Common myeloid progenitor, CD34-positive (primary cell): ENCODE measurements around the gene HDAC5.
"Not testable (repeated sequence)": the region's sequence is repeated elsewhere in the genome, so short reads cannot be mapped to it uniquely, and the experiment has no call there.

ENCODE experiments used
- CTCF ChIA-PET: fragments of 350-600 bp; sonication (Branson Sonifier 250); formaldehyde crosslinking; loops from one replicate; lab custom pipeline; 2021; ENCODE audit warnings: antibody characterized with exemption; lab: Charles Lee
- POLR2A ChIA-PET: fragments of 350-600 bp; sonication (Branson Sonifier 250); formaldehyde crosslinking; loops from one replicate; lab custom pipeline; 2021; ENCODE audit warnings: antibody characterized with exemption; lab: Charles Lee
- DNase-seq, 3 donors: peaks; one replicate each; pipeline versions ENCODE4 v3.0.0 to v3.0.0-alpha.2; 2013
- H3K27ac ChIP-seq, 2 experiments: 1 replicate in 1 of 2; 2 replicates in 1 of 2; pipeline ENCODE4 v1.7.0; 2013; ENCODE audit warnings: inconsistent platforms in 2 of 2, low read length in 2 of 2, mild to moderate bottlenecking in 2 of 2, low read depth in 1 of 2, moderate library complexity in 1 of 2; ENCODE audit not compliant: severe bottlenecking in 2 of 2, insufficient read depth in 1 of 2, poor library complexity in 1 of 2
- H3K27me3 ChIP-seq, 5 experiments: replicated peaks in 2 of 5; 1 replicate in 3 of 5; 2 replicates in 2 of 5; pipeline versions ENCODE4 v1.6.1 to v1.7.0; 2013; ENCODE audit warnings: low read length in 4 of 5, mild to moderate bottlenecking in 2 of 5, moderate library complexity in 2 of 5, inconsistent platforms in 1 of 5; ENCODE audit not compliant: insufficient read depth in 5 of 5, control insufficient read depth in 4 of 5
- H3K36me3 ChIP-seq, 4 experiments: 1 replicate in 2 of 4; 2 replicates in 2 of 4; pipeline versions ENCODE4 v1.6.1 to v1.7.0; 2013; ENCODE audit warnings: low read length in 3 of 4, control low read depth in 1 of 4, mild to moderate bottlenecking in 1 of 4; ENCODE audit not compliant: control insufficient read depth in 4 of 4, insufficient read depth in 4 of 4
- H3K4me1 ChIP-seq, 4 experiments: 1 replicate in 3 of 4; 2 replicates in 1 of 4; pipeline versions ENCODE4 v1.6.1 to v1.7.1; 2013; ENCODE audit warnings: low read length in 3 of 4, mild to moderate bottlenecking in 3 of 4, control low read depth in 1 of 4, inconsistent platforms in 1 of 4, moderate library complexity in 1 of 4; ENCODE audit not compliant: control insufficient read depth in 4 of 4, insufficient read depth in 4 of 4; ENCODE audit errors: control extremely low read depth in 1 of 4
- H3K4me3 ChIP-seq, 7 experiments: 1 replicate in 4 of 7; 2 replicates in 3 of 7; pipeline versions ENCODE4 v1.5.1 to v1.7.0; 2013; ENCODE audit warnings: mild to moderate bottlenecking in 7 of 7, low read length in 6 of 7, moderate library complexity in 6 of 7, inconsistent platforms in 2 of 7, low read depth in 2 of 7, control low read depth in 1 of 7; ENCODE audit not compliant: insufficient read depth in 4 of 7, control insufficient read depth in 1 of 7; ENCODE audit errors: extremely low read depth in 1 of 7
- H3K9me3 ChIP-seq, 5 experiments: 1 replicate in 4 of 5; 2 replicates in 1 of 5; pipeline versions ENCODE4 v1.6.1 to v1.7.1; 2013; ENCODE audit warnings: low read length in 4 of 5, mild to moderate bottlenecking in 2 of 5, inconsistent platforms in 1 of 5, low read depth in 1 of 5, moderate library complexity in 1 of 5; ENCODE audit not compliant: control insufficient read depth in 4 of 5, insufficient read depth in 2 of 5; ENCODE audit errors: control extremely low read depth in 1 of 5
- WGBS: methylation state at CpG from one replicate; pipeline ENCODE4 v1.1.5; 2013; ENCODE audit not compliant: insufficient coverage; 5-methylcytosine and 5-hydroxymethylcytosine counted together

Gene HDAC5

DNA sequence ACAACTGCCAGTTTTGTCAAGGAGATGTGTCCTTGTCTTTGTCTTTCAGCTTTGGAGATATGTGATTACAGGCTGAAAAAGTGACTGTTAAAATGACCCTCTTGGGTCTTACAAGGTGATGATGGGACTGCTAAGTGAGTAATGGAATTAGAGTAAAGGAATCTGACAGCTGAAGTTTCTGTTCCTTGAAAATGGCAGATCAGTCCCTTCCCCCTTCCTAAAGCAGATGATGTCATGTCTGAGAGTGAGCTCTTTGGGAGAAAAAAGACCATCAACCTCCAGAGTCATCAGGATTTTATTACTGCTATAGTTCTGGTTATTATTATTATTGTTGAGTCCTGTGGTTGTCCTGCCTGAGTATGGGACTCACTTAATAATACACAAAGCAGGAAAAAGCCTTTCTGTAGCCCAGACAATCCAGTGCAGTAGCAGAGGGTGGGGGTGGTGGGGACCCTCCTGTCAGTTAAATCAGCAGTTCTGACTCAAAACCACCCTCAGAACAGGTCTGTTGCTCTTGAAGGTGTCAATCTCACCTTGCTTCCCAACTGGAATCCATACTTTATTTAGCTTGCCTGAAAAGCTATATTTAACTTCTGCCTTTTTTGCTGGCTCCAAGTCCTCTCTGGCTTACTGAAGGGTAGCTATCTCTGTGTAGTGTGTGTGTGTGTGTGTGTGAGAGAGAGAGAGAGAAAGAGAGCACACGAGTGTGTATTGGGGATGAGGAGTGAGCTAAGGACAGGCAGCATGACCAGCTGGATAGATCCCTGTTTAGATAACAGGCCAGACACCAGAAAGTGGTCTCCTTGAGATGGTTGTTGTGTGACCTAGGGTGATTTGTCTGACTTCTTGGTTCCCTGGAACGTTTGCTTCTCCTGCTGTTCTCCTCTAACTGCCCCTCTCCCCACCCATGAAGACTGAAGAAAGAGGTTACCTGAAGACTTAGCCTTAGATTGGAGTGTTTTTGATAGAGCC lies 23.2 kb upstream of the HDAC5 start:
- Histone ChIP-seq H3K27ac (no peak overlapping the region), H3K27me3 (no peaks in the 10 kb centered on the region), H3K4me3 (no peak overlapping the region), H3K36me3 (peaks cover 2 to 56% (median 15%) of the 10 kb centered on the region in 4 experiments), H3K9me3 (no peaks in the 10 kb centered on the region), H3K4me1 (peaks cover 4 to 15% (median 10%) of the 10 kb centered on the region in 4 experiments)
- no peak for DNase-seq
- ChIA-PET POLR2A (interaction anchor here (0.7 kb wide), 1 partner anchor 12 kb away, joined by 3 read pairs; no protein-coding TSS in a partner anchor), CTCF (interaction anchor here (0.6 to 7.4 kb wide), 5 partner anchors 12 to 37 kb away, joined by 3 to 41 read pairs (median 4); partner anchors contain the start of genes ASB16 and HDAC5)
- WGBS = no CpG with 5 or more reads among the region's 2 CpGs

DNA sequence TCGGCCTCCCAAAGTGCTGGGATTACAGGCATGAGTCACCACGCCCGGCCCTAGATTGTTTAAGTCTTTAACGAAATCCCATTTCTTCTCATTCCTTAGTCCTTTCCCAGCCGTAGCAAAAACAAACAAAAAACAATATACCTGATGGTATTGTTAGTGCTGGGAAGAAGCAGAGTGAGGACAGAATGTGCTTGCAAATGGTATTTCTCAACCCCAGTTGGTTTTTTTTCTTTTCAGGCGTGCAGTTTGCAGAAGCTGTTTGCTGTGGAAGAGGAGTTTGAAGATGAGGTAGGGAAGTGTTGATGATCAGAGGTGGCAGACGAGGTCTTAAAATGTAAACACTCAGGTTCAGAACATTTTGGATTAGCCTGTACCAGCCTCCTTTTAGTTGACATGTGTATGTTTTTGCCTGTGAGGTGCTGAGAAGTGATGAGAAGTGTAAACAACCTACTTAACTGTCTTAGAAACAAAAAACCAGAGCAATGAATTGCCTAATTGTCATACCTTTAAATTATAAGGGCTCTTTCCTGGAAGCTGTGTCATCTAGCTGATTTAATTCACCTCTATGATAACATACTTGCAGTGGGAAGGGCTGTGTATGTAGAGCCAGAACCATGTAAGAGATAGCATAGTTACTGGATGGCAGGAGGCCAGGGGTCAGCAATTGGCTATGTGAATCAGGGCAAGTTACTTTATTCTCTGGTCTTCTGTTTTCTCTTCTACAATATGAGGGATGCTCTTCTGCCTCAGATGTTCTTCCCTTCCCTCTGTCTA lies 21.7 kb upstream of the HDAC5 start:
- DNase-seq = no peak
- peaks cover 4 to 15% (median 12%) of the 10 kb centered on the region in 4 experiments for H3K4me1 ChIP-seq
- ChIA-PET CTCF (interaction anchor here (1.3 to 7.4 kb wide), 4 partner anchors 7 to 24 kb away, joined by 3 to 41 read pairs (median 8); partner anchors contain the start of genes ASB16 and HDAC5), POLR2A (interaction anchor here (0.7 kb wide), 1 partner anchor 22 kb away, joined by 3 read pairs; the partner anchor contains the start of gene HDAC5)
- WGBS = no CpG with 5 or more reads among the region's 7 CpGs
- no peak overlapping the region for H3K4me3 ChIP-seq
- no peak overlapping the region for H3K27ac ChIP-seq
- peaks cover 0 to 46% (median 14%) of the 10 kb centered on the region in 4 experiments for H3K36me3 ChIP-seq
- H3K27me3 ChIP-seq = no peaks in the 10 kb centered on the region
- H3K9me3 ChIP-seq = no peaks in the 10 kb centered on the region

DNA sequence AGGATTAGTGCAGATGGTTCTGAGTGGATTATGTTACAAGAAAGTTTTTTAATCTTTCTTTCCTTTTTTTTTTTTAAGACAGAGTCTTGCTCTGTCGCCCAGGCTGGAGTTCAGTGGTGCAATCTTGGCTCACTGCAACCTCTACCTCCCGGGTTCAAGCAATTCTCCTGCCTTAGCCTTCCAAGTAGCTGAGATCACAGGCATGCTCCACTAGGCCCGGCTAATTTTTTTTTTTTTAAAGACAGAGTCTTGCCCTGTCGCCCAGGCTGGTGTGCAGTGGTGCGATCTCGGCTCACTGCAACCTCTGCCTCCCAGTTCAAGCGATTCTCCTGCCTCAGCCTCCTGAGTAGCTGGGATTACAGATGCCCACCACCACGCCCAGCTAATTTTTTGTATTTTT lies 20.5 kb upstream of the HDAC5 start:
- not testable (repeated sequence) for H3K27ac ChIP-seq, H3K4me3 ChIP-seq, H3K27me3 ChIP-seq, H3K9me3 ChIP-seq, DNase-seq
- Histone ChIP-seq H3K36me3 (peaks cover 0 to 37% (median 13%) of the 10 kb centered on the region in 4 experiments), H3K4me1 (peaks cover 4 to 15% (median 12%) of the 10 kb centered on the region in 4 experiments)
- WGBS = 97% methylated on average over 7 of the region's 8 CpGs
- CTCF ChIA-PET = interaction anchor here (2.0 to 7.4 kb wide), 2 partner anchors 9 to 25 kb away, joined by 7 to 41 read pairs; partner anchors contain the start of gene ASB16
- POLR2A ChIA-PET = interaction anchor here (0.7 kb wide), 1 partner anchor 1309 kb away, joined by 3 read pairs; no protein-coding TSS in a partner anchor

DNA sequence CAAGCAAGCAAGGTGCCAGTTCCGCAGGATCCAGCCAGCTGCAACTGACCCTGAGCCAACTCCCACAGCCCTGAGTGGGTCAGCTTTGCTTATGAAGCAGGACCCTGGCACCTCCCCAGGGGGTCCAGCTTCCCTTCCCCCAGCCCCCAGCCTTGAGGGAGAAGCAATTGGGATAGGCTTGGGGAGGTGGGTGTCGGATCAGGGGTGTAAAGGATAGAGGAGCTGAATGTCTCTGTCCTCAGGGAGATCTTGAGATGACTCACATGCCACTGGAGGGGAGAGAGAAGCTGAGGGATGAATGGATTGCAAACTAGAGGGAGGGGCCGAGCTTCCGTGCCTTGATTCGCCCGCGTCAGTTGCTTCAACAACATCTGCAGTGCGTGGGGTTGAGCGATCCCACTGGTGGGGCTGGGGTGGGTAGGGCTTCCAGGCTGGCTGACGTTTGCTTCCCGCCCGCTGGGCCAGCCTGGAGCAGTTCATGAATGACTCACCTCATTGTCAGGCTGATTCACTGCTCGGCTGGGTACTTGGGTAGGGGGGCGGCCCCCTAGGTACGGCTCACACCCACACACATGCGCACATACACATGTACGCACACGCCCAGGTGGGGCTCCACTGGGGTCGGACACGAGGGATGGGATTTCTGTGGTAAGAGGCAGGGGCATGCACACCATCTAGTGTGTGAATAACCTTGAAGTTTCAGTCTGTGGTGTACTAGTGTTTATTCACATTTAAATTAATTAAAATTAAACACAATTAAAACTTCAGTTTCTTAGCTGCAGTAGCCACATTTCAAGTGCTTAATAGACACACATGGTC lies 14.7 kb upstream of the HDAC5 start:
- H3K27me3 ChIP-seq = peaks cover 0 to 3% (median 0%) of the 10 kb centered on the region in 5 experiments
- POLR2A ChIA-PET = interaction anchor here (0.6 kb wide), 1 partner anchor 250 kb away, joined by 3 read pairs; no protein-coding TSS in a partner anchor
- DNase-seq = peak; percentile 71 to 94 (median 90)
- CTCF ChIA-PET = interaction anchor here (0.6 to 1.9 kb wide), 6 partner anchors 10 to 30 kb away, joined by 3 to 8 read pairs (median 4); partner anchors contain the start of gene HDAC5
- no peaks in the 10 kb centered on the region for H3K36me3 ChIP-seq
- no peaks in the 10 kb centered on the region for H3K9me3 ChIP-seq
- H3K4me3 ChIP-seq = peak overlapping the region in 1 of 7 experiments; percentile 38
- WGBS = 32% methylated on average over 11 of the region's 20 CpGs
- peaks cover 6 to 22% (median 16%) of the 10 kb centered on the region in 4 experiments for H3K4me1 ChIP-seq
- peak overlapping the region in 1 of 2 experiments; percentile 49 for H3K27ac ChIP-seq

DNA sequence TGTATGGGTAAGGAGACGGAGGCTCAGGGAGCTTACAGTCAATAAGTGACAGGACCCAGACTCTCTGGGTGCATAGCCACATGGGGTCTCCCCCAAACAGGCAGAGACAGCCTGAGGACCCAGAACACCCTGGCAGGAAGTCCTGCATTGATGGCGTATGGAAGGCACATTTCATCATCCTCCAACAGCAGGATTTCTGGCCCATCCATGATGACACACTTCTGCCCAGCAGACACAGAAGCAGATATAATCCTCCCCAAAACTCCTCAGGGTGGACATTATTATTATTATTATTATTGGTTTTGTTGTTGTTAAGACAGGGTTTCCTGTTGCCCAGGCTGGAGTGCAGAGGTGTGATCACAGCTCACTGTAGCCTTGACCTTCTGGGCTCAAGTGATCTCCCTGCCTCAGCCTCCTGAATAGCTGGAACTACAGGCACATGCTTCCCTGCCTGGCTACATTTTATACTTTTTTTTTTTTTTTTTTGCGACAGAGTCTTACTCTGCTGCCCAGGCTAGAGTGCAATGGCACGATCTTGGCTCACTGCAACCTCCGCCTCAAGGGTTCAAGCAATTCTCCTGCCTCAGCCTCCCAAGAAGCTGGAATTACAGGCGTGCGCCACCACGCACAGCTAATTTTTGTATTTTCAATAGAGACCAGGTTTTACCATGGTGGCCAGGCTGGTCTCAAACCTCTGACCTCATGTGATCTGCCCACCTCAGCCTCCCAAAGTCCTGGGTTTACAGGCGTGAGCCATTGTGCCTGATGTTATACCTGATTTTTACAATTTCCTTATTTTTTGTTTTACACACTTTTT lies 11.5 kb upstream of the HDAC5 start:
- Histone ChIP-seq H3K4me1 (peaks cover 0 to 9% (median 5%) of the 10 kb centered on the region in 4 experiments), H3K9me3 (no peaks in the 10 kb centered on the region), H3K4me3 (no peak overlapping the region), H3K27ac (no peak overlapping the region), H3K27me3 (peaks cover 0 to 3% (median 0%) of the 10 kb centered on the region in 5 experiments), H3K36me3 (no peaks in the 10 kb centered on the region)
- DNase-seq = no peak
- CTCF ChIA-PET = no interaction called here
- POLR2A ChIA-PET = interaction anchor here (0.6 kb wide), 1 partner anchor 11 kb away, joined by 3 read pairs; no protein-coding TSS in a partner anchor
- 93% methylated on average over 6 of the region's 9 CpGs for WGBS
